HG02981 (cell line): ENCODE measurements around the gene MAP4K4.
"Not testable (repeated sequence)": the region's sequence is repeated elsewhere in the genome, so short reads cannot be mapped to it uniquely, and the experiment has no call there.

Experiments
- ATAC-seq: cut with Tn5 transposase; IDR thresholded peaks from one replicate; pipeline ENCODE4 v1.9.1; 2021; ENCODE audit warnings: mild to moderate bottlenecking, moderate library complexity; ENCODE audit not compliant: unreplicated experiment

Gene MAP4K4

DNA sequence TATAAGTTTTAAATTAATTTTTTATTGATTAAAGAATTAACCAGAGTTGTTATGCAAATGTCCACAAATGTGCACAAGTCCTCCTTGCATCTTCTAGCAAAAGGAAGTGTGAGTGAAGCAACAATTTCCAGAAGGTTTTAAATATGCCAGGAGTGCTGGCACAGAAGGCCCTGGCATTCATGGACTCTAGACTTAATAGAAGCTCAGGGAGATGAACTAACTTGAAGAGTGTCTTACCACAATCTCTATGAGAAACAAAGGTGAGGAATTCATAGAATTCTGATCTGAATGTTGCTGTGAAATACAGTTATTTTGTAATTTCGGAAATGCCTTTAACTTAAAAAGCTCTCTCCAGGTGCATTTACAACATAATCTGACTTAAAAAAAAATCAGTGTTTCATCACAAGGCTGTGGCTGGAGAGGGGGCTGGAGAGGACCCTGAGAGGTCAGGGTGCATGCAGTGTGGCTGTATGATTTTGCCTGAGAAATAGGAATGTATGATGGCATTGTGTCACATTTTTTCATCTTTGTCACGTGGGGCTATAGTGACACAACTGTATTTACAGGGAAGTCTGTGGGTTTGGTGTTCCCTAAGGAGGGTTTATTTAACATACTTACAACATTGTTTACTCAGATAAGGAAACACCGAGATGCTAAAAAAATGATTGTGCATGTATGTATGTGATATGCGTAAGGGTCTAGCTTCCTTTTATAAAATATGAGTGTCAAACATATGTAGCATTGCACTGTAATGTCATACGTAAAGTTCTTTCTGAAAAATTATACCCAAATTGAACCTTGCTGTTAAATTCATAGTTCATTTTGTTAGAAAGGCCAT is 66.2 kb downstream of the MAP4K4 start:
- ATAC-seq: no peak

DNA sequence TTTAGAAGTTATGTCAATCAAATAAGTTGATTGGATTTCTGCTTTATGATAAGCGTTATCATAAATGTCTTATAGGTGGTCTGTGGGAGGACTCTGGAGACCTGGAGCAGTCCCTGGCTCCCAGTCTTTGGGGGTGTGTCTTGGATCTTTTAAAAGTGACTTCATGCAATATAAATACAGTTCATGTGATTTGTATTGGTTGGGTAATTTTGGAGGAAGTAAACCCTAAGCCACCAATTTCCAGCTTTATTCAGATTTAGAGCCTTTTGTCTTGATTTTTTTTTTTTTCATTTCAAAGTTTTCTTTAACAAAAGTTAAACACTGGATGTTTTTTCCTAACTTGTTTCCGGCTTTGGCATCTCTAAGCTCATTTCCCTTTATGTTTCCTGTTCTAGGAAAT is 68.8 kb downstream of the MAP4K4 start:
- no peak for ATAC-seq

DNA sequence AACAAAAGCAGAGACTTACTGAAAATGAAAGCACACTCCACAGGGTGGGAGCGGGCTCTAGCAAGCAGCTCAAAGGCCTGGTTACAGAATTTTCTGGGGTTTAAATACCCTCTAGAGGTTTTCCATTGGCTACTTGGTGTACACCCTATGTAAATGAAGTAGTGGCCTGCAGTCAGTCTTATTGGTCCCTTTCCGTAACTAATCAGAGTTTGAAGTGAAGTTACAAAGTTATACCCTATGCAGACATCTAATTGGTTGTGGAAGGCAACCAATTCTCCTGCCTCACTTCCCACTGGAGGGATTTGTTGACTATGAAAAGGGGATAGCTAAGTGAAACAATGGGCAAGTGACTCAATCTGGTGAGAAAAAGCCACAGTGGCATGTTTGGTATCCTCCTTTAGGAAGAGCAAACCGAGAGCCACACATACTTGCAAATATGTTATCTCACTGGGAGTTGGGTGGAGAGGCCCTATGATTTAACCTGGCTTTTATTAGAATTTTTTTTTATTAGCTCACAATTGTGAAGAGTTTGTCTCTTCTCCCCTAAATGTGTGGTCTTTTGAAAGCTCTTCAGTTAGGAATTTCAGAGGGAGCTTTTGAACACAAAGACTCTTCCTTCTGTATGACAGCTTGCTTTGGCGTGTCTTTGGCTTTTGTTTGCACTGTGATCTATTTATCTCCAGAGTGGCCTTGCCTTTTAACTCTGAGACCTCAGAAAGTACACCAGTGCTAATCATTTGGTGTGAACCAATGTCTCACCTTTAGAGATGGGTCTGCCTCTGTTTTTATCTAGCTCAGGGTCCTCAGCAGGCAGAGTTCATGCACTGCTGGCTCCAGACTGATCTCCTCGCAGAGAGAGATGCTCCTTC is 69.6 kb downstream of the MAP4K4 start:
- ATAC-seq: no peak

DNA sequence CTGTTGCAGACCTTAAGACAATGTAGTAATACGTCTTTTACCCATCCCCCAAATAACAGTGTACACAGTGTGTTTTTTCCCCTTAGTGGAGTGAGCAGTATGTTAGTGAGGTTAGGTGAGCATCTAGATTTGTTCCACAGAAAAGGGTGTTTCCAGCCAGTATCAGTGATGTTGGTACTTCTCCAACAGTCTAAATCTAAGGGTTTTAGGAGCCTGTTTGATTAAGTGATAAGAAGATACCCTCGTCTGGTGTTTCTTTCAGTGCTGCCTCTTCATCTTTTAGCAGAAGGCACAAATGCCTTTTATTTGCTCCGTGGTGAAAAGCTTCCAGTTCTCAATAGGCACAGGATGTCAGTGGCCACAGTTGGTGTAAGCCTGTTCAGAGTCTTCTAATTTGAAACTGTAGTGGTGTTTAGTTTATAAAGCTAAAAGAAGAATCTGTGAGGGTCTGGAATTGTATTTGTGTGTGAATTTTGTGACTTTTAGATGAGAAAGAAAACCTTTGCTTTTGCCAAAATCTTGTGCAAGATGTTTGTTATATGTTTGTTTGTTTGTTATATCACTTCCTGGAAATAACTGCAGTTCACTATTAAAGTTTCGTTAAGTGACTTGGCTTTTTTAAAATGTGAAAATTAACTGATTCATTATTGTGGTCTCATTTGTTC is 71.2 kb downstream of the MAP4K4 start:
- no peak for ATAC-seq

DNA sequence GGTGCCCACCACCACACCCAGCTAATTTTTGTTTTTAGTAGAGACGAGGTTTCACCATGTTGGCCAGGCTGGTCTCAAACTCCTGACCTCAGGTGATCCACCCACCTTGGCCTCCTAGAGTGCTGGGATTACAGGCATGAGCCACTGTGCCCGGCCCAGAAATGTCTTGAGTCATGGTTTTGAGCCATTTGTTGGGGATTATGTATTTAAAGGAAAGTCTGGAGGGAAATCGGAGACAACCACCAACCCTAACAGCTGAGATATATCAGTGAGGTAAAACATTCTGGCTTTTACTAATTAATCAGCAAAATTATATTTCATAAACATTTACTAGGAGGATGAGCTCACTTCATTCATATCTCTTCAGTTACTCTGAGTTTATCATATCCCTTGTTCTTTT is 72.2 kb downstream of the MAP4K4 start:
- not testable (repeated sequence) for ATAC-seq

DNA sequence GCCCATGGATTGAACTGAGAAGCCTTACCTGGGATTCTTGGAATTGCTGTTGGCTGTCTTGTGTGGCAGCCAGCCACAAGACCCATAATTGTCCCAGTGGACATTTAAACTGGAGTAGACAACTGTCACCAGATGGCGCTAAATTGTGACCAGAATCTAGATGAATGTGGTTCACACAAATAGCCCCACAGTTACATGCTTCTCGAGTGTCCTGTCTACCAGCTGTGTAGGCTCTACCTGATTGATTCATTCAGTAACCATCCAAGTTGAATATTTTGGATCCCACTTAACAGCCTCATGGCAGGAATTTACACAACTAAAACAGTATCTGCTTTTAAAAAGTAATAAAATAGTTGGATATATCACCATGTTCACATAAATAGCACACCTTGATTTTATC is 73.2 kb downstream of the MAP4K4 start:
- ATAC-seq: peak; percentile 69

DNA sequence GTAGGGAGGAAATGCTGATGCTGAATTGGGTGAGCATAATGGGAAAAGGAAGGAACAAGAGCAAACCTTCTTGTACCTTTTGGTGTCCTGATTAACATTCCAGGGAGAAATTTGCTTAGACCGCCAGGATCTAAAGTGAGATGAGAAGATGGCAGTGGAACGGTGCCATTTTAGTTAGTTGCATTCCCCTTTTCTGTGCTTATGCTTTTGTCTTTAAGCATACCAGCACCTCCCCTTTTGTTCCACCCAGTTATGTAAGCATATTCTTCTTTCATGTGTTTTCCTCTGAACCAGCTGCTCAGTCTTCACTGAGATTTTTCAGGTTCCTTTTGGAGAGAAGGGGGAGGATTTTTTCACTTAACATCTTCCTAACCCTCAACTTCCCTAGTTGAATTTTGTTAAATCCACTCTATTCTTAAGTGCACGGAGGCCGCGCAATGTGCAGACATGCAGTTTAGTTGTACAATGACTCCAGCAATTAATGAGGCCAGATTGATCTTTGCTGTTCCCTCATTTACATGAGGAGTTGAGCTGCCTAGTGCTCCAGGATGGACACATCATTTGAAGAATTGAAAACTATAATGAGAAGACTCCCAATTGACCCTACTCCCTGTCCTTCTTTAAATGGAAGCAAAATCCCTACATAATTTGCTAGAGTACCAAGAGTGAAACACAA is 73.9 kb downstream of the MAP4K4 start:
- no peak for ATAC-seq

DNA sequence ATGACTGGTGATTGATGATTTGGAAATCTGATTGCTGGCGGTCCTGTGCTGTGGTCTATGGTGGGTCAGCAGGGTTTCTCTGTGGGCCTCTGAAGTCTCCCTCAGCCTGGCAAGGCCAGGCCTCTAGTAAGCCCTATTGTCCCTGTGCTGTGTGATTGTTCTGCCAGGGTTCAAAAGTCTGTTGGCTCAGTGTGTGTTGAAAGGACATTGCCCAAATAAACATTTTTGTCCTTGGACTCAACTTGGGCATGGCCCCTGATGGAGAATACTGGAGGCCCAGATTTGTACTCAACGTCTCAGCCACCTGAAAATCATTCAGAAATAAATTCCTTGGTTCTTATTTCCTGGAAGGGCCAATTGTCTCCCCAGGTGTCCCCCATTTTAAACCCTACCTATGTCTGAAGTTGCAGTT is 74.4 kb downstream of the MAP4K4 start:
- ATAC-seq: no peak

DNA sequence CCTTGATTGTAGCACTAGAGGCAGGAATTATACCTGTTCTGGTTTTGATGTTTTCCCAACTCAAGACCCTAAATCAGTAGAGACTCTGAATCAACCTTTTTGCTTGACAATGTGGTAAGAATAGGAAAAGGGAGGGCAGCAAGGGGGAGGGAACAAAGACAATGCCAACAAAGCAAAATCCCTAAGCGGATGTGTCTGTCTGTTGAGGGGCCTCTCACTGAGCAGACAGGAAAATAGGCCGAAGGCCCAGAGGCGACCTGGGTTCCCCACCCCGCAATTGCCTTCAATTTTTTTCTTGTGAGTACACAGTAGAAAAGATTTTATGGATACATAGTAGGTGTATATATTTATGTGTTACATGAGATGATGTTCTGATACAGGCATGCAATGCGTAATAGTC is 75.6 kb downstream of the MAP4K4 start:
- no peak for ATAC-seq

DNA sequence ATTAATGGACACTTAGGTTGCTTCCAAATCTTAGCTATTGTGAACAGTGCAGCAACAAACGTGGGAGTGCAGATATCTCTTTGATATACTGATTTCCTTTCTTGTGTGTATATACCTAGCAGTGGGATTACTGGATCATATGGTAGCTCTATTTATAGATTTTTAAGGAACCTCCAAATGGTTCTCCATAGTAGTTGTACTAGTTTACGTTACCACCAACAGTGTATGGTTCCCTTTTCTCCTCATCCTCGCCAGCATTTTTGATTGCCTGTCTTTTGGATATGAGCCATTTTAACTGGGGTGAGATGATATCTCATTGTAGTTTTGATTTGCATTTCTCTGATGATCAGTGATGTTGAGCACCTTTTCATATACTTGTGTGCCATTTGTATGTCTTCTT is 76.5 kb downstream of the MAP4K4 start:
- ATAC-seq: not testable (repeated sequence)

DNA sequence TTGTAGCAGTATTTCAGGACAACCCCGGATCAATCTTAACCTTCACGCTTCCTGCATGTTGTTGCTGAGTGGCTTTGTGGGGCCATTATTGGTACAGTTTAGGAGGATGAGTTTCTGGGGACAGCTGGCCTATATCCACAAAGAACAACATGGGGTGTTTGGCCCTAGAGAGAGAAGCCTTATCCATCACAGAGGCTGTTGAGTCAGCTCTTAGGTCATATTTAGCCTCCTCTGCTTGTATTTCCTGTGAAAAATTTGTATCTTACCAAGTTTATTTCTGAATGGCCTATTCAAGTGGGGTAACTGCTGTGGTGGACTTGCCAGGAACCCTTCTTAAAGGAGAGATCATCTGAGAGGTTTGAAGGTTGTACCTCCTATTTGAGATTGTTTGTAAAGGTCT is 77.6 kb downstream of the MAP4K4 start:
- no peak for ATAC-seq

DNA sequence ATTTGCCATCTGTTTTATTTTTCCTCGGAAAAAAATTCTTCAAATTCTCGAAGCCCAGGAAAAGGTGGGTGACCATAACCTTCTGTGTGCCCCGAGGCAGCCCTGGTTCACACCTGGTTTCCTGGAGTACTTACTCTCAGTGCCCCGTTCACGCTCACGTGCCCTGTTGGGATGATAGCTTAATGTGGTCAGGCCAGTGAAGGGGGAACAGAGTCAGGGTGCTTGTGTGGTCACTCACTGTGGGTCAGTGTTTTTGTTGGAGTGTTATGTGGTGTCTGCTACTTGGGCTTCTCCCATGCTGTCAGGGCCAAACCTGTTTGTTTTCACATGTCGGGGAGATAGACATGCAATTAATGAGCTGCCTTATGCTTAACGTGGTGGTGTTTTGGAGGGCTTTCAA is 78.1 kb downstream of the MAP4K4 start:
- no peak for ATAC-seq

DNA sequence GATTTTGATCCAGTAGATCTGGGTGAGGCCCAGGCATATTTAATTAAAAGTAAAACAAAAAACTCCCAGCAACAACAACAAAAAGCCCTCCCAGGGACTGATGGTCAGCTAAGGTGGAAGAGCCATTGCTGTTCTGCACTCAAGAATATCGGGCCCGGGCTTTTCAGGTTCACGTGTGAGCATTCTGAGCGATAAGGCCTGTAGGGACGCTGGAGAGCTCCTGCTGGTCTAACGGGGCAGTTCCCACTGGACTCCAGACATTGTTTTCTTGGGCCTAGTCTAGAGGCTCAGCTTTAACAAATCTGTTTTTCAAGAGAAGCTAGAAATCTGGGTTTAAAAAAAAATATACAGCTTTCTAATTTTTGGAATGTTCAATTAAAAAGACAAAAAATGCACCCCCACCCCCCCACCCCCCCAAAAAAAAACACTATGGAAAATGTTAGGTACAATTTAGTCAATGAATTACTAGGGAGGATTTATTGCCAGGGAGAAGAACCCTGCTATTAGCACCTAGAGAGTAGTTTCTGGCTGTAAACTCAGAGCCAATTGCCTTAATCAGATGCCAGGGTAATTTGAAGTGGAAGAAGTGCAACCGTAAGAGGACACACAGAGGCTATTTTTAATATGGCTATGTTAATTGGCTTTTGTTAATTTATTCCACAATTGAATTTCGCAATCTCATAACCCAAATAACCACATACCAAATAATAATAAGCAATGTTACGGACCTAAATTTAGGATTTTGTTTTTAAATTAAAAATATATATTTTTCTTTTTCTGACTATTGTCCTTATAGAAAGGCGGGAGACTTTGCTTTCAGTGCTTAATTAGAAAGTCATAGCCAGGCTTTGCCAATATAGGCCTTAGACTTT is 78.9 kb downstream of the MAP4K4 start:
- ATAC-seq: no peak

DNA sequence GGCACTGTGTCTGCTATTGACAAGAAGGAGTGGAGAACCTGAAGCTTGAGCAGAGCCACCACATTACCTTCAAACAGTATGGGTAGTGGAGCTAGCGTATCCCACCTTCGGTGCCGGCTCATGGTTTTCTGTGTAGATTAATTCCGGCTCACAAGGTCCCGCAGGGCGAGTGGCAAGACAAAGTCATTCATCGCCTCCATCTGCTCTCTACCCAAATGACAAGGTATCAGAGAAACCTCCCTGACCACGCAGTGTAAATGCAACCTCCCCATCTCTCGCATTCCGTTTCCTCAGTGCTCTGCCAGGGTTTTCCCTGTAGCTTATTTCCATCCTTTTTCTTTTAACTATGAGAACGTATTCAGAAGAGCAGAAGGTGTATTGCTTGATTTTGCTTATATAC is 79.8 kb downstream of the MAP4K4 start:
- no peak for ATAC-seq

DNA sequence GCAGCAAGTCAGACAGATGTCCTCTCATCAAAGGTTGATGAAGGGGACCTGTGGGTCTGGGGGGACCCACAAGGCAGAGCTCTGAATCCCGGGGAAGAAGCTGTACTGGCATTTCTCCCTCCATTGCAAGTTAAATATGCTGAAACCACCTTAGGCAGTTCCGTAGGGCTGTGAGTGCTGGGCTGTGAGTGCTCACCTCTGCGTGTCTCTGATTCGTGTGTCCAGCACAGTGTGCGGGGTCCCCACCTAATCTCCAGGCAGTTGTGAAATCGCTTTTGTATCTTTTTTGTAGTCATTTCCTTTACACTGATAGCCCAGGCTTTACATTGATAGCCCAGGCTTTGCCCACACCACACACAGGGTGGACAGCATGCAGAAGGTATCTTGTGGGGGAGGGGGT is 80.6 kb downstream of the MAP4K4 start:
- no peak for ATAC-seq

DNA sequence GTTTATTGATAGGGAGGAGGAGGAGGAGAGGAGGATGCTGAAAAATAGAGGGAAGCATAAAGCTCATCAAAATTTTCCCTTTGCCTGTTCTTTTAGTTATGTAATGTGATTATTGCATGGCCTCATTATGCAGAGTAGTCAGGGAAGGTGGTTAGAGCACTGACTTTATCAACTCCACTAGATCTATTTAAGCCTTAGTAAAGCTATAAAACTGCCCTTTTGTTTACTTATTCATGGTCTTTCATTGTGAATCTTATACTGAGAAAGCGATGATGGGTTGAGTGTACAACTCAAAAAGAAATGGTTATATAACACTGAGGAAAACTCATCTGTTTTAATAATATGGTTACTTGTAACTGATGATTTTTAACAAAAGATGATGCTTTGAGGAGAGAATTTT is 81.7 kb downstream of the MAP4K4 start:
- no peak for ATAC-seq

DNA sequence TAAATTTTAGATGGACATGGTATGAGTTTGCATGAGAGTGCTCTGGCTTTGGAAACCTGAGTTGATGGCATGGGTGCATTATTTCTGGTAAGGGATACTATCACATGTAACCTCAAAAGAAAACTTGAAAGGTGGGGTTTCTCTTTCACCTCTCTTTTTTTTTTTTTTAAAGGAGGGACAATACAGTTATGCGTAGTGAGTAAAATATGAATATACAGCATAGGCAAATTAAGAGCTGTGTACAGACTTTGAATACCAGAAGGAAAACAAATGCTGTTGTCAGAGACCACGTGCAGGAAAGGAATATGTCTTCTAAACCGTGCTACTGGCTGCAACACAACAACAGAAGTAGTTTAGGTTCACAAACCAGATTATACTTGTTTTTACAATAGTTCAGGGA is 82.1 kb downstream of the MAP4K4 start:
- ATAC-seq: no peak

DNA sequence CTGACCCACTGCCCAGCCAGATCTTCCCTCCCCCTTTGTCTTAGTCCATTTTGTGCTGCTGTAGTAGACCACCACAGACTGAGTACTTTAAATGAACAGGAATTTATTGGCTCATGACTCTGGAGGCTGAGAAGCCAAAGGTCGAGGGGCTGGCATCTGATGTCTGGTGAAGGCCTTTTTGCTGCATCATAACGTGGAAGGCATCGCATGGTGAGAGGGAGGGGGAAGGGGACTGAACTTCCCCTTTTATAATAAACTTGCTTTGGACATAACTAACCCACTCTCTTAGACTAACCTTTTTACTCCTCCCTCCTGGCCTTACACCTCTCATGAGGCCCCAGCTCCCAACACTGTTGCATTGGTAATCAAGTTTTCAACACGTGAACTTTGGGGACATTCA is 83.8 kb downstream of the MAP4K4 start:
- ATAC-seq: no peak

DNA sequence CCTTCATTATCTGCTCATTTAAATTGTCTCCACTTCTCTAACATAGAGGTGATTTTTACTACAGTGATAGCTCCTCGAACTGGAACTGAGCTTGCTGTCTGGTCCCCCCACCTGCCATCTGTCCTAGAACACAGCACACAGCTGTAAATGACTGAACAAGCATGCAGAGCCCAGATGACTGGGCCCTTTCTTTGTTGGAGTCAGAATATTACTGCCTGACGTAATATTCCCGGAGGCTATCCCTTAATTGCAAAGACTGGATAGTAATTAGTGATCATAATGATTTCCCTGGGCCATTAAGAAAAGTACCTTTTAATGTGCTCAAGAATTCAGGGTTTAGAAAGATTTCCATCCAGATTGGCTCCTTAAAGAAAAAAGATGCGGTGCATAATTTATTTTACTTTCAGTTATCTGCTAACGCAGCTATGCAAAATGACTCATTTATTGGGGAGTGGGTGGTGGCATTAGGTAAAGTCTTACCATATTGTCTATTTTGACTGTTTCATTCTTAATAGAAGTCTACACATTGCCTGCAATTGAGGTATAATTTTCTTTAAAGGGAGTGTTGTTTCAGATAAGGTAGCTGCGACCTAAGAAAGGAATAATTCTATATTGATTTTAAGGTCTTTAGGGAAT is 84.4 kb downstream of the MAP4K4 start:
- ATAC-seq: no peak

DNA sequence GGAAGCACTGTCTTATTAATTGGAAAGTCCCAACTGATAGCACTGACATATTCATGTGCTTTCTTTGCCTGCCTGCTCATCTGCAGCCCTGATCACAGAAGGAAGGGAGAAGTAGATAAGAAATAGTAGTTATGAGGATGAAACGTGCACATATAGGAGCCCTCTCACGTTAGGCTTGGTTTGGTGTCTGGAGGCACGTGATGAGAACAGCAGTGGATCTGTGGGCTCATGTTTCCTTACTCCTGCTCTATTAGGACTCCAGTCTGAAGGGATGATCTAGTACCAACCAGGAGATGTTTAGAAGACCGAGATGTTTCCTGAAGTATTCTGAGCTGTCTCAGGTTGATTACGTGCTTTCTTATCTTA is 84.9 kb downstream of the MAP4K4 start:
- no peak for ATAC-seq
